SH-SY5Y (cell line): ENCODE results near the gene CHRM1.
A peak's percentile ranks its signal among the peaks of the same experiment; 100 is the strongest.

Experiments
- GATA2 ChIP-seq: IDR thresholded peaks from 2 replicates; pipeline ENCODE4 v1.6.1; 2011; ENCODE audit warnings: mild to moderate bottlenecking, low read depth, low read length
- GATA3 ChIP-seq: IDR thresholded peaks from 2 replicates; pipeline ENCODE4 v1.6.1; 2011; ENCODE audit warnings: low read depth, mild to moderate bottlenecking, low read length, moderate library complexity

Gene CHRM1

GRCh38 chr11:62917906-62918502, 3.2 kb downstream of the CHRM1 start:
- no peak for TF ChIP-seq GATA2
- TF ChIP-seq GATA3: no peak

GRCh38 chr11:62914416-62914815, 6.7 kb downstream of the CHRM1 start:
- TF ChIP-seq GATA2 (no peak), GATA3 (no peak)

- TF ChIP-seq GATA2: no peak
Measured at GRCh38 chr11:62912268-62912667, 8.9 kb downstream of the CHRM1 start.

- TF ChIP-seq GATA3 (no peak), GATA2 (peak; percentile 82)
Measured at GRCh38 chr11:62911137-62912130, 9.7 kb downstream of the CHRM1 start.

- no peak for TF ChIP-seq GATA3
- TF ChIP-seq GATA2: no peak
Measured at GRCh38 chr11:62910141-62910882, 10.9 kb downstream of the CHRM1 start.

GRCh38 chr11:62909107-62909894, 11.9 kb downstream of the CHRM1 start:
- TF ChIP-seq GATA2 (no peak), GATA3 (no peak)

- TF ChIP-seq GATA3 (no peak), GATA2 (no peak)
Measured at GRCh38 chr11:62908468-62909072, 12.6 kb downstream of the CHRM1 start.

- TF ChIP-seq GATA3 (no peak), GATA2 (no peak)
Measured at GRCh38 chr11:62905927-62906531, 15.1 kb downstream of the CHRM1 start.

GRCh38 chr11:62905296-62905695, 15.9 kb downstream of the CHRM1 start:
- no peak for TF ChIP-seq GATA2
- TF ChIP-seq GATA3: no peak

GRCh38 chr11:62902932-62903331, 18.2 kb downstream of the CHRM1 start:
- TF ChIP-seq GATA3: no peak
- TF ChIP-seq GATA2: no peak

- no peak for TF ChIP-seq GATA3
- TF ChIP-seq GATA2: no peak
Measured at GRCh38 chr11:62898027-62898426, 23.1 kb downstream of the CHRM1 start.

- no peak for TF ChIP-seq GATA2
- TF ChIP-seq GATA3: no peak
Measured at GRCh38 chr11:62897311-62897710, 23.9 kb downstream of the CHRM1 start.

GRCh38 chr11:62896049-62896448, 25.1 kb downstream of the CHRM1 start:
- TF ChIP-seq GATA3 (no peak), GATA2 (no peak)

- TF ChIP-seq GATA2: no peak
- no peak for TF ChIP-seq GATA3
Measured at GRCh38 chr11:62895501-62895900, 25.7 kb downstream of the CHRM1 start.
